Left ventricle myocardium inferior (tissue), 1 donor: ENCODE results near the gene RAD51B. TPM values are rescaled to one million over a fixed set of nuclear protein-coding genes. Genes with fewer than 3 reads are reported as not detected.
A peak's percentile ranks its signal among the peaks of the same experiment; 100 is the strongest.

ENCODE experiments used
- DNase-seq: peaks from one replicate; pipeline ENCODE4 v3.0.0-alpha.2; 2020
- H3K27ac ChIP-seq: fragments of 200-600 bp; replicated peaks from 2 replicates; pipeline ENCODE4 v1.8.0; 2021
- H3K27me3 ChIP-seq: fragments of 200-600 bp; 2 replicates; pipeline ENCODE4 v1.8.0; 2021; ENCODE audit warnings: low read depth
- H3K36me3 ChIP-seq: fragments of 200-600 bp; 2 replicates; pipeline ENCODE4 v1.8.0; 2021
- H3K4me1 ChIP-seq: fragments of 200-600 bp; 2 replicates; pipeline ENCODE4 v1.8.0; 2021
- H3K4me3 ChIP-seq: fragments of 200-600 bp; 2 replicates; pipeline ENCODE4 v1.8.0; 2021; ENCODE audit warnings: mild to moderate bottlenecking, moderate library complexity
- H3K9me3 ChIP-seq: fragments of 200-600 bp; replicated peaks from 2 replicates; pipeline ENCODE4 v1.8.0; 2021
- intact Hi-C: fragments of 100-400 bp; cut with micrococcal nuclease; formaldehyde crosslinking; loops from one replicate; pipeline ENCODE4 v1.11.0; 2022
- total RNA-seq: library from RNA; stranded (reverse); fragmentation: NEBNext Ultra II Directional; extraction: Animal tissue kit (Norgen Biotek cat#: 25700); gene quantifications from one replicate; pipeline ENCODE4 v1.2.1, GENCODE V29; 2021
- TF ChIP-seq, protein P1 (sequence below): fragments of 200-600 bp; IDR thresholded peaks from 2 replicates; pipeline ENCODE4 v1.8.0; 2021; ENCODE audit warnings: antibody characterized with exemption, mild to moderate bottlenecking, borderline replicate concordance
- donor health status: DM: no; HTN: yes; CAD: no; lungs with severe emphysema.

Gene RAD51B
- total RNA-seq, 1 donor from 2014 or later: 2.4 TPM

DNA sequence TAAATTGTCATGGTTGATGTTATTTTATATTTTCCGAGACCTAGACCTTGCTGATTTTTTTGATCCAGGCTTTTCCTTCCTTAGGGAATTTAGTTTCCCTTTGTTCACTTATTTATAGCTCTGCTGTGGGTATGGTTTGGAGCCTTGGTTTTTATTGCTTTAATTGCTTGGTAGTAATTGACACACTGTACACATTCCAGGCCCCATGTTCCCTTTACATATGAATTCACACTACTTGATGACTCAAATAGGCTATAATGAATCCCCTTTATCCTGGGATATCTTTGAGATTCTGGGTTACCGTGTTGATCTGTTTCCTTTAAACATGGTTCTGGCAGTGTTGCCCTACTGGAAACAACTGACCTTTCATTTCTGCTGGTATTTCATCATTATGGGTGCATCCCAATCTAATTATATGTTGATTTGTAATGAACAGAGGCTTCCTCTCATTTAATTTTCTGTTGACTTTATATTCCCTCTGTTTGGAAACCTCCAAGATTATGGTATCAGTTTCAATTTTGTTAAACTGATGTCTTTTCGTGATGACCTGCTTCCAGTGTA is 424.0 kb downstream of the RAD51B start:
- H3K4me1 ChIP-seq: peaks cover 77% of the 10 kb centered on the region
- TF ChIP-seq, protein P1, sequence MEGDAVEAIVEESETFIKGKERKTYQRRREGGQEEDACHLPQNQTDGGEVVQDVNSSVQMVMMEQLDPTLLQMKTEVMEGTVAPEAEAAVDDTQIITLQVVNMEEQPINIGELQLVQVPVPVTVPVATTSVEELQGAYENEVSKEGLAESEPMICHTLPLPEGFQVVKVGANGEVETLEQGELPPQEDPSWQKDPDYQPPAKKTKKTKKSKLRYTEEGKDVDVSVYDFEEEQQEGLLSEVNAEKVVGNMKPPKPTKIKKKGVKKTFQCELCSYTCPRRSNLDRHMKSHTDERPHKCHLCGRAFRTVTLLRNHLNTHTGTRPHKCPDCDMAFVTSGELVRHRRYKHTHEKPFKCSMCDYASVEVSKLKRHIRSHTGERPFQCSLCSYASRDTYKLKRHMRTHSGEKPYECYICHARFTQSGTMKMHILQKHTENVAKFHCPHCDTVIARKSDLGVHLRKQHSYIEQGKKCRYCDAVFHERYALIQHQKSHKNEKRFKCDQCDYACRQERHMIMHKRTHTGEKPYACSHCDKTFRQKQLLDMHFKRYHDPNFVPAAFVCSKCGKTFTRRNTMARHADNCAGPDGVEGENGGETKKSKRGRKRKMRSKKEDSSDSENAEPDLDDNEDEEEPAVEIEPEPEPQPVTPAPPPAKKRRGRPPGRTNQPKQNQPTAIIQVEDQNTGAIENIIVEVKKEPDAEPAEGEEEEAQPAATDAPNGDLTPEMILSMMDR: no peak
- no peaks in the 10 kb centered on the region for H3K27me3 ChIP-seq
- intact Hi-C loops: loop anchor here (10.0 kb wide), 1 partner anchor 99 kb away; no protein-coding TSS in a partner anchor
- peak overlapping the region; percentile 86 for H3K27ac ChIP-seq
- no peak overlapping the region for H3K4me3 ChIP-seq
- no peaks in the 10 kb centered on the region for H3K9me3 ChIP-seq
- DNase-seq: no peak
- H3K36me3 ChIP-seq: no peaks in the 10 kb centered on the region

- Histone ChIP-seq H3K27ac (peak overlapping the region; percentile 86), H3K36me3 (no peaks in the 10 kb centered on the region), H3K4me1 (peaks cover 86% of the 10 kb centered on the region), H3K4me3 (no peak overlapping the region), H3K27me3 (no peaks in the 10 kb centered on the region), H3K9me3 (no peaks in the 10 kb centered on the region)
- TF ChIP-seq, protein P1: no peak
- intact Hi-C loops: loop anchor here (10.0 kb wide), 1 partner anchor 100 kb away; no protein-coding TSS in a partner anchor
- DNase-seq: no peak
These were observed 424.8 kb downstream of the RAD51B start for GRCh38 chr14:68244262-68244980.

GRCh38 chr14:68245146-68246073 is 425.8 kb downstream of the RAD51B start:
- intact Hi-C loops: loop anchor here (5.0 to 10.0 kb wide), 4 partner anchors 101 to 572 kb away; no protein-coding TSS in a partner anchor
- H3K4me3 ChIP-seq: no peak overlapping the region
- peaks cover 86% of the 10 kb centered on the region for H3K4me1 ChIP-seq
- H3K27me3 ChIP-seq: no peaks in the 10 kb centered on the region
- H3K27ac ChIP-seq: peak overlapping the region; percentile 86
- H3K36me3 ChIP-seq: no peaks in the 10 kb centered on the region
- no peaks in the 10 kb centered on the region for H3K9me3 ChIP-seq
- DNase-seq: no peak
- TF ChIP-seq, protein P1: no peak

DNA sequence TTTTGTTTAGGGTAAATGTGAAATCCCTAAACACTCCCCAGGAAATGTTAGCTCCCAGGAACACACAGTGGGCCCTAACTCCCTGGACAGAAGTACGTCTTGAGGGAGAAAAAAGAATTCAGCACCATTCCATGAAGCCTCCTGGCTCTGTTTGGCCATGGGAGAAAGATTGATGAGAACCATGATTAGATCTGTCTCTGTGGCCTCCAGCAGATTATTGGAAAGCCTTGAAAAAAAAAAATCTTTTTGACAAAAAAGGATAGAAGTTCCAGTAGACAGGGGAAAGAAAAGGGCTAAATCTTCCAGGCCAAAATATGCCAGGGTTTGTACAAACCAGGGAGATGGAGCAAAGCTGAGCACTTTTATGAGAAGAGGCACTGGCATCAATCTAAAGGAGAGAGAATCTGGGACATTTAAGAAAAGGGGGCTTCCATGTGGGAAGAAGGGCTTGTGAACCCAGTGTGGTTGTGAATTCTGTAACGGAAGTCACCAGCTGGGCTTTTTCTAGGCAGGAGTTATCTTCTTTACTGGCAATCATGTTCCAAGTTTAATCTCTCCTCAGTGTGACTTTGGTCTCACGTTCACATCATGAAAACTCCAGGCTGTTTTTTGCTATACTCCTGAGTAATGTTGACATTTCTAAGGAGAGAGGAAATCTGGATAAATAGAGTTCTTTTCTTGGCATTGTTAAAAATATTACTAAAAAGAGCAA is 426.7 kb downstream of the RAD51B start:
- H3K4me1 ChIP-seq: peaks cover 86% of the 10 kb centered on the region

More for the DNA sequence above, 426.7 kb downstream of the RAD51B start:
- TF ChIP-seq, protein P1: no peak
- Histone ChIP-seq H3K4me3 (no peak overlapping the region), H3K27ac (peak overlapping the region; percentile 86), H3K9me3 (no peaks in the 10 kb centered on the region), H3K27me3 (no peaks in the 10 kb centered on the region), H3K36me3 (no peaks in the 10 kb centered on the region)
- no peak for DNase-seq
- intact Hi-C loops: loop anchor here (5.0 to 10.0 kb wide), 4 partner anchors 101 to 571 kb away; no protein-coding TSS in a partner anchor
